Stimulated activated CD4-positive, alpha-beta T cell treated with anti-CD3 and anti-CD28 coated beads, Interleukin-1b, Interleukin-23, amount 100 ng/mL, for 48 hours (primary cell): ENCODE data around the gene CKS2.
"Not testable (repeated sequence)": the region's sequence is repeated elsewhere in the genome, so short reads cannot be mapped to it uniquely, and the experiment has no call there.

Source experiments
- DNase-seq: peaks from one replicate; pipeline ENCODE4 v3.0.0-alpha.2; 2020

The CKS2 gene

DNA sequence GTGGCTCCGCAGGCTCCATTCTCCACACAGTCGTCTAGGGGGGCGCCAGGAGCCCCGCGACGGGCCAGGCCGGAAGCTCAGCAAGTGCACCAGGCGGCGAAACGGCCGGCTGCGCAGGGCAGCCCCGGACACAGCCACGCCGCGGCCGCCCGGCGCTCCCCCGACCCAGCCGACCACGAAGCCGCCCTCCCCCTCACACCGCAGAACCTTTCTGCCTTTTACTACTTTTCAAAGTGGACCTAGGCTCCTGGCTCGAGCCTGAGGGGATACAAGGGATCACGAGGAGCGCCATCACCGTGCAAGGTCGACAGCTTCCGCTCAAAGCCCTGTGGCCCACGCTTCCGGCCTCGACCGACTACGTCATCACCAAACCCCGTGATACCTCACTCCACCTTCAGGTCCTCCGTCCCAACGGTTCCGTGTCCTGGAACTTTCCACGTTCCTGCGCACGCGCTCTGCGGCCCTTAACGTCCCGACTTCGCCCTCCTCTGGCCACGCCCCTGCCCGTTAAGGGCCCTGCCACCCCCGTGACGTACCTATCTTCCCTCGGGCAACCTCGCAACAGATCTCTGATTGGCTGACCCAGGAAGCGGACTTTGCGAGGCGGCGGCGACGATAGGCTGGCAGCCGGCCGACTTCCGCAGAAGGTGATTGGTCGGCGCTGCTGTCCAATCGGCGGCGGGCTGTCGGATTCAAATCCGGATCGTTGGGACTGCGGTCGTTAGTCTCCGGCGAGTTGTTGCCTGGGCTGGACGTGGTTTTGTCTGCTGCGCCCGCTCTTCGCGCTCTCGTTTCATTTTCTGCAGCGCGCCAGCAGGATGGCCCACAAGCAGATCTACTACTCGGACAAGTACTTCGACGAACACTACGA lies at the start of gene CKS2:
CKS2 (plus strand) TSS at position 721 of the 871 bp plus-strand sequence; CDS start at position 819, 98 bp downstream.
- DNase-seq, result peak; percentile 100

DNA sequence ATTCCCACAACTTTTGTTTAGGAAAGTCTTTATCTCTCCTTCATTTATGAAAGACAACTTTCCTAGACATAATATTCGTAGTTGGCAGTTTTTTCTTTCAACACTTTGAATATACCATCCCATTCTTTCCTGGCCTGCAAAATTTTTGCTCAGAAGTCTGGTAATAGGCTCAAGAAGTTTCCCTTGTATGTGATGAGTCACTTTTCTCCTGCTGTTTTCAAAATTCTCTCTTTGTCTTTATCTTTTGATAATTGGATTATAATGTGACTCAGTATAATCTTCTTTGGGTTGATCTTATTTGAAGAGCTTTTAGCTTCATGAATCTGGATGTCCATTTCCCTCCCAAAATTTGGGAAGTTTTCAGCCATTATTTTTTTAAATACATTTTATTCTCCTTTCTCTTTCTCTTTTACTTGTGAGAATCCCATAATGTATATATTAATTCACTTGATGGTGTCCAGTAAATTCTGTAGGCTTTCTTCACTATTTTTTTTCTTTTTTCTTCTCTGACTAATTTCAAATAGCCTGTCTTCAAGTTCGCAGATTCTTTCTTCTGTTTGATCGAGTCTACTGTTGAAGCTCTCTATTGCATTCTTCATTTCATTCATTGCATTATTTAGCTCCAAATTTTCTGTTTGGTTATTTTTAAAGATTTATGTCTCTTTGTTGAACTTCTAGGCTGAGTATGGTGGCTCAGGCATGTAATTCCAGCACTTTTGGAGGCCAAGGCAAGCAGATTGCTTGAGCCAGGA lies 37.3 kb upstream of the CKS2 start:
- no peak for DNase-seq

DNA sequence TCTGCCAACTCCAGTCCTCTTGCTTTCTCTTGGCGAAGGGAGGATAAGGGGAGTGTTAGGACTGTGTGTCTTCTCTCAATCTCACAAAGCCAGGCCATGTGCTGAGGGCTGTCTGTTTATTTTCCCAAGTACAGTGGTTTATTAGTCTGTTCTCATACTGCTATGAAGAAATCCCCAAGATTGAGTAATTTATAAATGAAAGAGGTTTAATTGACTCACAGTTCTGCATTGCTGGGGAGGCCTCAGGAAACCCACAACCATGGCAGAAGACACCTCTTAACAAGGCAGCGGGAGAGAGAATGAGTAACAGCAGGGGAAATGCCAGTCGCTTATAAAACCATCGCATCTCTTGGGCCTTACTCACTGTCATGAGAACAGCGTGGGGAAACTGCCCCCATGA lies 36.2 kb upstream of the CKS2 start:
- peak; percentile 62 for DNase-seq

DNA sequence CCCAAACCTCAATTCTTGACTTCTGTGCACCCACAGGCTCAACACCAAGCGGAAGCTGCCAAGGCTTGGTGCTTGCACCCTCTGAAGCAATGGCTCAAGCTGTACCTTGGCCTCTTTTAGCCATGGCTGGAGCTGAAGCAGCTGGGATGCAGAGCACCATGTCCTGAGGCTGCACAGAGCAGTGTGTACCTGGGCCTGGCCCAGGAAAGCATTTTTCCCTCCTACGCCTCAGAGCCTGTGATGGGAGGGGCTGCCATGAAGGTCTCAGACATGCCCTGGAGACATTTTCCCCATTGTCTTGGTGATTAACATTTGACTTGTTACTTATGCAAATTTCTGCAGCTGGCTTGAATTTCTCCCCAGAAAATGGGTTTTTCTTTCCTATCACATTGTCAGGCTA lies 35.0 kb upstream of the CKS2 start:
- DNase-seq, result not testable (repeated sequence)

DNA sequence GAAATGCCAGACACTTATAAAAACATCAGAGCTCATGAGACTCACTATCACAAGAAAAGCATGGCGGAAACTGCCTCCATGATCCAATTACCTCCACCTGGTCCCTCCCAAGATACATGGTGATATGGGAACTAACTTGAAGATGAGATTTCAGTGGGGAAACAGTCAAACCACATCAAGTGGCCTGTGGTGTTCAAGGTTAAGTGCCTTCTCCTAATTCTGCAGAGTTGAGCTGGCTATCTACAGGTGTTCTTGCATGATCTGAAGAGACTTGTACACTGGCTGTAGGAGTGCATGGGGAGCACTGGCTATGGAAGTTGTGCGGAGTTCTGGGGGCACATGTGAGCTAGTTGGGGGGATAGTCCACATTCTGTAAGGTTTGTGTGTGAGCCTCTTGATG lies 34.0 kb upstream of the CKS2 start:
- no peak for DNase-seq

DNA sequence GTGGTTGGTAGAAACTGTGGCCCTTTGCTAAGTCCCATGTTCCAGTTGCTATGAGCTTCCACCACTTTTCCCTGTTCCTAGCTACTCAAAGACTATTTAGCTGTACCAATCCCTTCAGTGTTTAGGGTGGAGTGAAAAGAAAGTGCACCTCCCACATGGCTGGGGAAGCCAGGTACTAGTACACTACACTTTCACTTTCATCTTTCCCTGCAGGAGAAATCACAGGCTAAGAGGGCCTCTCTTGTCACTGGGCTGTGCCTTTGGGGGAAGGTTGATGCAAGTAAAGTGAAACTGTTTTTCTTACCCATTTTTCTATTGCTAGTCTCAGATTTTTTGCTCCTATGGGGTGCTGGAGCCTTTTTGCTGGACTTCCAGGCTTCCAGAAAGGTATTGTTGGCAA lies 33.5 kb upstream of the CKS2 start:
- no peak for DNase-seq

DNA sequence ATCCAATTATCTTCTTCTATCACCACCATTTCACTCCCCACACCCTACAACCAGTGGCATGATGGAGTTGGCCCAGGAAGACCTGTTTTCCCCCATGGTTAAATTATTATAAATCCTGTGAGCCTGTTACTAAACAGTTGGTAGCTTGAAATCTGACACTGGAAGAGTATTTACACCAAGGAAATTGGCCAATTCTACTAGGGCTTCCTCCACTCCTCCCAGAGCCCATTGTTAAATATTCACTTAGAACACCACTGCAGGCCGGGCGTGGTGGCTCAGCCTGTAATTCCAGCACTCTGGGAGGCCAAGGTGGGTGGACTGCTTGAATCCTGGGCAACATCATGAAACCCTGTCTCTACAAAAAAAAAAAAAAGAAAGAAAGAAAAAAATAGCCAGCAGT lies 32.4 kb upstream of the CKS2 start:
- no peak for DNase-seq

DNA sequence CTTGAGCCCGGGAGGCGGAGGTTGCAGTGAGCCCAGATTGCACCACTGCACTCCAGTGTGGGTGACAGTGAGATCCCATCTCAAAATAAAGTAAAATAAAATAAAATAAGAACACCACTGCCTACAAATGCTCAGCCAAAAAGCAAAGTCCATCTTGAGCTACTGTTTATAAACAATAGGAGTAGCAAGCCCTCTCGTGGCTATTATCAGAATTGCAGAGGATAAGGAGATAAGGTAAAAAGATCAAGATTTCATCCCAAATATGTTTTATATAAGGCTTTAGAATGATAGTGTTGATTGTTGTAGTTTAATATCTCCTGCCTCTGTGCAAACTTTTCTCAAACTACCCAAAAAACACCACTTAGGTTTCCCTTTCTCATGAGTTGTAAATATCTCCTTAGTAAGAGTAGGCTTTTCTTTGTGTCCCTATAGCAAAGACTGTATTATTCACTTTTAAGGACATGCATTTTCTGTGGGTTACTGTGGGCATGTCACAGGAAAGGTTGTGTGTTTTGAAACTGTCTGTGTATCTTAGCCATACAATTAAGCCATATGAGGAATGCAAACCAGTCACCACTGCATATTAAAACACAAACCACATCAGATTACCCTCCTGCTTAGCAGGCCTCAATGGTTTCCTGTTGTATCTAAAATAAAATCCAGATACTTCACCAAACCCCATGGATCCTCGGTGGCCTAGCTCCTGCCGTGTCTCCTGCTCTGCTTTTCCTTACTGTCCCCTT lies 31.8 kb upstream of the CKS2 start:
- no peak for DNase-seq

DNA sequence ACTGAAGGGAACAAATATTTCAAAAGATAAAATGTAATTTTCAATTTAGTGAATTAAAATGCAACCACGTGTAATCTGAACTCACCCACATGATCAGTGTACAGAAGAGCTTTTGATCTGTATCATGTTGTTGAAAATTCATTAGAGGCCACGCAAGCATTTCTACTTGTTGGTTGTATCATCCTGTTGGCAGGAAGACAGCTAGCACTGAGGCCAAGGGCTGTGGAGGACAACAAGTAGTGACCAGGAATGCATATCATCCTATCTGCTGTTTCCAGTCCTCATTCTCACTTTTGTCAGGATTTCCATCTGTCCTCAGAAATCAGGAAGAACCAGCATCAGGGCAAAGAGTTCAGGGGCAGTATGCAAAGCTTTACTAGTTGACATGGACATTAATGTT lies 29.9 kb upstream of the CKS2 start:
- no peak for DNase-seq

DNA sequence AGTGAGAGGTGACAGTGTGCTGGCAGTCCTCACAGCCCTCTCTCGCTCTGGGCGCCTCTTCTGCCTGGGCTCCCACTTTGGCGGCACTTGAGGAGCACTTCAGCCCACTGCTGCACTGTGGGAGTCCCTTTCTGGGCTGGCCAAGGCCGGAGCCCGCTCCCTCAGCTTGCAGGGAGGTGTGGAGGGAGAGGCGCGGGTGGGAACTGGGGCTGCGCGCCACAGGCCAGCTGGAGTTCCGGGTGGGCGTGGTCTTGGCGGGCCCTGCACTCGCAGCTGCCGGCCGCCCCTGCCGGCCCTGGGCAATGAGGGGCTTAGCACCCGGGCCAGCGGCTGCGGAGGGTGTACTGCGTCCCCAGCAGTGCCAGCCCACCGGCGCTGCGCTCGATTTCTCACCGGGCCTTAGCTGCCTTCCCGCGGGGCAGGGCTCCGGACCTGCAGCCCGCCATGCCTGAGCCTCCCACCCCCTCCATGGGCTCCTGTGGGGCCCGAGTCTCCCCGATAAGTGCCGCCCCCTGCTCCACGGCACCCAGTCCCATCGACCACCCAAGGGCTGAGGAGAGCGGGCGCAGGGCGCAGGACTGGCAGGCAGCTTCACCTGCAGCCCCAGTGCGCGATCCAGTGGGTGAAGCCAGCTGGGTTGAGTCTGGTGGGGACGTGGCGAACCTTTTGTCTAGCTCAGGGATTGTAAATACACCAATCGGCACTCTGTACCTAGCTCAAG lies 28.6 kb upstream of the CKS2 start:
- DNase-seq, result not testable (repeated sequence)

DNA sequence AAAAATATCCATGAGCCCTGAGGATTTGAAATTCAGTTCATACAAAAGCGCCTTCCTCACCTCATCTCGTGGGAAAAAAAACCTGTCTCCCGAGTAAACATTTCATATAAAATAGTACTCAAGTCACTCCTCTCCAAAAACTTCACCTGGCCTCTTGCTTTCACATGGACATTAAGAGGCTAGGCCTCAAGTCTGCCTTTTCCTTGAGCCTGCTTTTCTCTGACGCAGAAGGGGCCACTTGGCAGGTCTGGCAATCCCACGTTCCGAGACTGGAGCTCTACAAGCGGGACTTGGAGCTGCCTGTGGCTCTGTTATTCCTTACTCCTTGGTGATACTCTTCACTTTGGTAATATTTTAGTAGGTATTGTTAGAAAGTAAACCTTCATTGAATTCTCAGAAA lies 26.9 kb upstream of the CKS2 start:
- DNase-seq, result no peak

DNA sequence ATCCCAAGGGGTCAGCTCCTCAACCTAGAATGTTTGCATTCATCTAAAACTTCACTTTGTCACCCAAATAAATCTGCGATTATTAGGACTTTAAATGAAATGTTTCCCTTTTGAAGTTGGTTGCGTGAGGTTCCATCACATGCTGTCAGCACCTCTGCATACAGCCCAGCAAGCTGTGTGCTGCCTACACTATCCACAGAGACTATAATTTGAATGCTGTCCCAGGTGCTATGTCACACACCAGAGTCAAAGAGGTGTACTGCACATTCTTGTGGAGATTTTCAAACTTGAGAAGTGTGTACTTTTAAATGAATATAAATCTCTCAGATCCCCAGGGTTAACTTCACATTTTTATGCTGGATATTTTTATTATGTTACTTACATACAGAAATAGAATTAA lies 19.3 kb upstream of the CKS2 start:
- DNase-seq, result no peak

DNA sequence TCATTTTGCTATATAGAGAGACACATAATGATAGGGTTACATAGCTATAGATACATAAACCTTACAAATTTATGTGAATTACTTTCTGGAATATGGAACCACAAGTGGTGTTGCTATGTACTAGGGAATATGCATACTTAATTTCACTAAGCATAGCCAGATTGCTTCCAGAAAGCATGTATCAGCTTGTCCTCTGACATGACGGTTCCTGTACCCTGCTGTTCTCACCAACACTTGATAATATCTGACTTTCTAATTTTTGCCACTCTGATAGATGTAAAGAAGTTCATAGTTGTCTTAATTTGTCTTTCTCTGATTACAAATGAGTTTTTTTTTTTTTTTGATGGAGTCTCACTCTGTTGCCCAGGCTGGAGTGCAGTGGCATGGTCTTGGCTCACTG lies 18.0 kb upstream of the CKS2 start:
- DNase-seq, result no peak

DNA sequence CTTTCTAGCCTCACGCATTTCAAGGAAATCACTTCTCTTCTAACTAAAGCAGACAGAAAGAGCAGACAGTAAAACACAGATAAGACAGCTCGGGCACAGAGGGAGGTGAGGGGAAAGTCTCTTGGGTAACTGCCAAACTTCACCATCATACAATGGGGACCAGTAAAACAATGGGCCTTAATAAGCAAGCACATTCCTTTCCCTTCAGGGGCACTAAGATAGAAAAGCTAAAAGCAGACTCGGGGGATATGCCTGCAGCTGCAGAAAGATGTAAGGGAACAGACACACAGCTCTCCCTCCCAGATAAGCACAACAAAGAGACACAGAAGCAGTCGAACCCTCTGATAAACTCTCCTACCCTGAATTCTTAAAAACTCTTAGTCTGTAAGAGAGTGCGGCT lies 15.6 kb upstream of the CKS2 start:
- DNase-seq, result no peak

DNA sequence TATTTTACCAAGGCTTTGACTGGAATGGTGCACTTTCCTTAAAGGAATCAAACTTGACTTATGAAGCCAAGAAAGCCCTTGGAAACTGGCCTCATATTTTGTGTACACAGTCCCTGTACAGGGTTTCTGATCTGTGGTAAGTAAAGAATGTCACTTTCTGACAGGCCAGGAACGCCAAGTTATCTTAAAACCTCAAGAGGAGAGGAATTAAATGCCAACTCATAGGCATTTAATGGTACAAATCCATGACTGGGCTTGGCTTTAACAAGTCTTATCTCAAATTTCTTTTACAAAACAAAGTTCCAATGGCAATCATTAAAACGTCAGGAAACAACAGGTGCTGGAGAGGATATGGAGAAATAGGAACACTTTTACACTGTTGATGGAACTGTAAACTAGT lies 9.0 kb upstream of the CKS2 start:
- not testable (repeated sequence) for DNase-seq

DNA sequence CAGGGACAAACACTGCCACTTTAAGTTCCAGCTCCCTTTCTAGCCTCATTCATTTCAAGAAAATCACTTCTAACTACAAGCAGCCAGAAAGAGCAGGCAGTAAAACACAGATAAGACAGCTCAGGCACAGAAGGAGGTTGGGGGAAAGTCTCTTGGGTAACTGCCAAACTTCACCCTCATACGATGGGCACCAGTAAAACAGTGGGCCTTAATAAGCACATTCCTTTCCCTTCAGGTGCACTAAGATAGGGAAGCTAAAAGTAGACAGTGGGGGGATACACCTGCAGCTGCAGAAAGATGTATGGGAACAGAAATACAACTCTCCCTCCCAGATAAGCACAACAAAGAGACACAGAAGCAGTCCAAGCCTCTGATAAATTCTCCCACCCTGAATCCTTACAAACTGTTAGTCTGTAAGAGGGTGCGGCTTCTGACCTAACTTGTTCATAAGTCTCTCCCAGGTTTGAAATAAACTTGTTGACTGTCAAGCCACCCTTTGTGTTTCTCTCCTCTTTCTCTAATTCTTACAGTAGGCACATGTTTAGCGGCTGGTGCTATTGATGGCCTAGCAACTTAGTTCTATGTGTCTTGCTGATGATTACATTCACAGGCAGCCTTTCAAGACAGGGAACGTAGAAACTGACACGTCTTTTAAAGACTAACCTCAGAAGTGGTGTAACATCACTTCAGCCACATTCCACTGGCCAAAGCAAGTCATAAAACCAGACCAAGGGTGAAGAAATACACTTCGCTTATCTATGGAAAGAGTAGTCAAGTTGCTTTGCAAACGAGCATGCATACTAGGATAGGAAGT lies 6.8 kb upstream of the CKS2 start:
- DNase-seq, result no peak

DNA sequence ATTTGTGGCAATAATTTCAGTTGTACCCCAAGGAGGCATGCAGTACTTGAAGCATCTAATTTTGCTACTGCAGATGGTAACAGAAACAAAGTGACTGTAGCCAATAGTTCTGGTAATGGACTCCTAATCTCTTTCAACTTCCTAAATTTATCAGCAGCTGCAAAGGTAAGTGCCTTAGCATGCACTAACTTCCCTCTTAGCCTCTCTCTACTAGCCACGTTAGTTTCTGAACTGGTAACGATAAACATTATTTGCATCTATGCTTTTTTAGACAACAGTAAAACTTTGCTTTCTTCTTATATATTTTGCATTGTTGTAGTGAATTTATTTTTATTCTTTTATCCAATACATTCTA lies 6.2 kb upstream of the CKS2 start:
- DNase-seq, result no peak

DNA sequence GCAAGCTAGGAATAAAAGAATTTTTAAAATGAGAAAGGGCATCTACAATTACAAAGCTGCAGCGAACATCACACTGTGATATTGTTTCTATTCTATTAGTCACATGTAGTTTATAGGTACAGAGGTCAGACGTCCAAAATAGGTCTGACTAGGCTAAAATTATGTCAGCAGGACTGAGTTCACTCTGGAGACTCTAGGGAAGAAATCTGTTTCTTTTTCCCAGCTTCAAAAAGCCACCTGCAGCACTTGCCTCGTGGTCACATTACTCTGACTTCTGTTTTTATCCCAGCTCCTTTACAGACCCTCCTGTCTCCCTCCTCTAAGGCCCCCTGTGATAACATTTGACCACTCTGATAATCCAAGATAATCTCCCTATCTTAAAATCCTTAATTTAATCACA lies 5.1 kb upstream of the CKS2 start:
- DNase-seq, result no peak

DNA sequence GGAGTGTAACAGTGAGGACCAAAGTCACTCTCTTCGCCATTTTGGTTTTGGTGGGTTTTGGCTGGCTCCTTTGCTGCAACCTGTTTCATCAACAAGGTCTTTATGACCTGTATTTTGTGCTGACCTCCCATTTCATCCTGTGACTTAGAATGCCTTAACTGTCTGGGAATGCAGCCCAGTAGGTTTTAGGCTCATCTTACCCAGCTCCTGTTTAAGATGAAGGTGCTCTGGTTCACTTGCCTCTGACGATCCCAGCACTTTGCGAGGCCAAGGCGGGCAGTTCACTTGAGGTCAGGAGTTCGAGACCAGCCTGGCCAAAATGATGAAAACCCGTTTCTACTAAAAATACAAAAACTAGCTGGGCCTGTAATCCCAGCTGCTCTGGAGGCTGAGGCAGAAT lies 1.8 kb upstream of the CKS2 start:
- no peak for DNase-seq

DNA sequence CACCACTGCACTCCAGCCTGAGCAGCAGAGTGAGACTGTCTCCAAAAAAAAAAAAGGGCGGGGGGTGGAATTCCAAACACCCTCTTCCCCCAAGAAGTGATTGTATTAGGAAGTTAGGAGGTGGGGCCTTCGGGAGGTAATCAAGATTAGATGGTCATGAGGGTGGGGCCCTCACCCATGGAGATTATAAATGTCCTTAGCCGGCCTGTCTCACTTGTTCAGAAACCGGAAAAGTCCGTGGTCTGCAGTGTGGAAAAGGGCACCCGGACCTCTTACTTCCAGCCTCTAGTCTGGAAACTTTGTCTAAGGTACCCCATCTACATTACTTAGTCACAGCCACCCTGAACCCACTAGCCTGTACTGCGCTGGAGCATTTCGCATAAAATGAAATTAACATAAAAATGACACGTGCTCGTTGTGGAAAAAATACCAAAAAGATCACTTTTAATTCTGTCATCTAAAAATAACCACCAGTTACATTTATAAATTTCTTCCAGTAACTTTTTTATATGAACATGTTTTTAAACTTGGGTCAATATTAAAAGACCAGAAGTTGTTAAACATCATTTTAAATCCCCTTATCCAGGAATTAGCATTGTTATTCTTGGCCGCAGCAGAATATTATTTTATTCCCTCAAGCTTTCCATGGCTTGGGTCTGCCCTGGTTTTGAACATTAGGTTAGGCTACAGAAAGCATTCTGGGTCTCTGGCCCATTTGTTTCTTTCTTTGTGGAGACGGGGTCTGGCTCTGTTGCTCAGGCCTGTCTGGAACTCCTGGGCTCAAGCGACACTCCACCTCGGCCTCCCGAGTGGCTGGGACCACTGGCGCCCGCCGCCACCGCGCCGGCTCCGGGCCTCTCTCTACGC lies 1.2 kb upstream of the CKS2 start:
- no peak for DNase-seq
